HEK293T (cell line): Measurements from ENCODE around the gene RFFL.

Source experiments
- ARNT ChIP-seq: fragments of 450-650 bp; IDR thresholded peaks from 2 replicates; pipeline ENCODE4 v1.6.1; 2017; ENCODE audit warnings: mild to moderate bottlenecking
- BHLHE40 ChIP-seq: fragments of 450-650 bp; IDR thresholded peaks from 2 replicates; pipeline ENCODE4 v1.6.1; 2016; ENCODE audit warnings: mild to moderate bottlenecking, moderate library complexity, borderline replicate concordance
- ELF4 ChIP-seq: fragments of 450-650 bp; IDR thresholded peaks from 2 replicates; pipeline ENCODE4 v1.6.1; 2017; ENCODE audit warnings: antibody characterized with exemption
- FOXA1 ChIP-seq: fragments of 450-650 bp; IDR thresholded peaks from 2 replicates; pipeline ENCODE4 v1.6.1; 2016; ENCODE audit warnings: mild to moderate bottlenecking
- FOXM1 ChIP-seq: fragments of 450-650 bp; IDR thresholded peaks from 2 replicates; pipeline ENCODE4 v1.6.1; 2017; ENCODE audit warnings: mild to moderate bottlenecking, borderline replicate concordance
- HDGF ChIP-seq: fragments of 450-650 bp; IDR thresholded peaks from 2 replicates; pipeline ENCODE4 v1.6.1; 2017; ENCODE audit warnings: antibody characterized with exemption, borderline replicate concordance
- PKNOX1 ChIP-seq: fragments of 450-650 bp; IDR thresholded peaks from 2 replicates; pipeline ENCODE4 v1.6.1; 2016
- SP1 ChIP-seq: fragments of 450-650 bp; IDR thresholded peaks from 2 replicates; pipeline ENCODE4 v1.6.1; 2017
- TARDBP ChIP-seq: fragments of 450-650 bp; IDR thresholded peaks from 2 replicates; pipeline ENCODE4 v1.6.1; 2016

GRCh38 chr17:35023538-35023937, 40.0 kb downstream of the RFFL start:
- TF ChIP-seq FOXM1: no peak
- TF ChIP-seq HDGF: no peak
- TF ChIP-seq ELF4: no peak
- TF ChIP-seq FOXA1: no peak
- no peak for TF ChIP-seq PKNOX1
- TF ChIP-seq SP1: no peak
- no peak for TF ChIP-seq ARNT
- no peak for TF ChIP-seq TARDBP
- TF ChIP-seq BHLHE40: no peak
